ENCODE measurements around the gene TMEM235. TPM values are rescaled to one million over a fixed set of nuclear protein-coding genes. Genes with fewer than 3 reads are reported as not detected.

The TMEM235 gene
- polyA plus RNA-seq, 1 experiment, result not detected

- CTCF ChIA-PET, result no interaction called here
- Histone ChIP-seq H3K27me3 (ENCODE audit: control insufficient read depth, insufficient read depth, low read length) (peaks cover 16% of the 10 kb centered on the region), H3K27ac (ENCODE audit: low read depth, low read length) (no peak overlapping the region), H3K4me3 (ENCODE audit: low read depth, low read length) (no peak overlapping the region), H3K9me3 (ENCODE audit: control insufficient read depth, insufficient read depth, low read length) (no peaks in the 10 kb centered on the region; the same call in none of the 2 replicates)
- TF ChIP-seq, protein P1, sequence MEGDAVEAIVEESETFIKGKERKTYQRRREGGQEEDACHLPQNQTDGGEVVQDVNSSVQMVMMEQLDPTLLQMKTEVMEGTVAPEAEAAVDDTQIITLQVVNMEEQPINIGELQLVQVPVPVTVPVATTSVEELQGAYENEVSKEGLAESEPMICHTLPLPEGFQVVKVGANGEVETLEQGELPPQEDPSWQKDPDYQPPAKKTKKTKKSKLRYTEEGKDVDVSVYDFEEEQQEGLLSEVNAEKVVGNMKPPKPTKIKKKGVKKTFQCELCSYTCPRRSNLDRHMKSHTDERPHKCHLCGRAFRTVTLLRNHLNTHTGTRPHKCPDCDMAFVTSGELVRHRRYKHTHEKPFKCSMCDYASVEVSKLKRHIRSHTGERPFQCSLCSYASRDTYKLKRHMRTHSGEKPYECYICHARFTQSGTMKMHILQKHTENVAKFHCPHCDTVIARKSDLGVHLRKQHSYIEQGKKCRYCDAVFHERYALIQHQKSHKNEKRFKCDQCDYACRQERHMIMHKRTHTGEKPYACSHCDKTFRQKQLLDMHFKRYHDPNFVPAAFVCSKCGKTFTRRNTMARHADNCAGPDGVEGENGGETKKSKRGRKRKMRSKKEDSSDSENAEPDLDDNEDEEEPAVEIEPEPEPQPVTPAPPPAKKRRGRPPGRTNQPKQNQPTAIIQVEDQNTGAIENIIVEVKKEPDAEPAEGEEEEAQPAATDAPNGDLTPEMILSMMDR (IDR thresholded peaks at IDR 0.05; ENCODE audit: low read depth, low read length), result no peak
- POLR2A ChIA-PET, result no interaction called here
- no peak for DNase-seq (ENCODE audit: low read depth, low spot score)
These were observed 44.9 kb downstream of the TMEM235 start for GRCh38 chr17:78276098-78276887.

- ChIA-PET CTCF (no interaction called here), POLR2A (interaction anchor here (0.6 kb wide), 1 partner anchor 20 kb away, joined by 3 read pairs; no protein-coding TSS in a partner anchor)
- H3K27ac ChIP-seq (ENCODE audit: low read depth, low read length), result no peak overlapping the region
- H3K9me3 ChIP-seq (ENCODE audit: control insufficient read depth, insufficient read depth, low read length), result no peaks in the 10 kb centered on the region; the same call in none of the 2 replicates
- no peak for DNase-seq (ENCODE audit: low read depth, low spot score)
- TF ChIP-seq, protein P1 (IDR thresholded peaks at IDR 0.05; ENCODE audit: low read depth, low read length), result no peak
- peaks cover 2% of the 10 kb centered on the region for H3K27me3 ChIP-seq (ENCODE audit: control insufficient read depth, insufficient read depth, low read length)
- no peak overlapping the region for H3K4me3 ChIP-seq (ENCODE audit: low read depth, low read length)
These were observed 46.8 kb downstream of the TMEM235 start for GRCh38 chr17:78278139-78278741.

DNA sequence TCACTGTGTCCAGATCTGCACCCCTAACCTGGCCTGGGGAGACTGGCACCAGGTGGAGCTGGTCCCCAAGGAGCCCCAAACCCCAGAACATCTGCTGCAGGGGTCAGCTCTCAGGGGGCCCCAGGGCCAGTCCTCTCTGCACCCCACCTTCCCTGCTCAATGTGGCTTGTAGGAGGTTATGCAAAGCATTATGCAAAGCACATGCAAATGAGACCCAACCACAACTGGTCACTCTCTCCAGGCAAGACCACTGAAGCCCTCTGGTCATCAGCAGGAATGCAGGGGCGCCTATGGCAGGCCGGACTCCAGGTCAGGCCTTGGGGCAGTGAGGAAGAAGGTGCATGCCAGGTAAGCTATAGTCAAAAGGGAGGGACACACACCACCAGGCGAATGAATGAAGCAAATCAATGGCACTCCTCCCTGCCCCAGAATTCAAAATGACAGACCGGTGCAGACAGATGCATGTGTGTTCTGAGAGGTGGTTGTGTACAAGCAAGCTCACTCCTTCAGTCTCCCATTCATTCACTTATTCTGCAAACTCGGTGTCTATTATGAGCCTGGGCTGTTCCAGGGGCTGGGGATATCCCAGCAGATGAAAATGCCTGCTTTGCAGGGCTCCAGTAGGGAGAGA is 48.0 kb downstream of the TMEM235 start:
- CTCF ChIA-PET, result interaction anchor here (0.9 kb wide), 1 partner anchor 9 kb away, joined by 4 read pairs; no protein-coding TSS in a partner anchor
- H3K4me3 ChIP-seq (ENCODE audit: low read depth, low read length), result no peak overlapping the region
- POLR2A ChIA-PET, result no interaction called here
- no peak overlapping the region for H3K27ac ChIP-seq (ENCODE audit: low read depth, low read length)
- DNase-seq (ENCODE audit: low read depth, low spot score), result no peak
- TF ChIP-seq, protein P1 (IDR thresholded peaks at IDR 0.05; ENCODE audit: low read depth, low read length), result no peak
- no peaks in the 10 kb centered on the region; the same call in 1 of the 2 replicates for H3K9me3 ChIP-seq (ENCODE audit: control insufficient read depth, insufficient read depth, low read length)
- peaks cover 2% of the 10 kb centered on the region for H3K27me3 ChIP-seq (ENCODE audit: control insufficient read depth, insufficient read depth, low read length)

- Histone ChIP-seq H3K27me3 (ENCODE audit: control insufficient read depth, insufficient read depth, low read length) (peaks cover 2% of the 10 kb centered on the region), H3K27ac (ENCODE audit: low read depth, low read length) (no peak overlapping the region), H3K4me3 (ENCODE audit: low read depth, low read length) (no peak overlapping the region), H3K9me3 (ENCODE audit: control insufficient read depth, insufficient read depth, low read length) (no peaks in the 10 kb centered on the region; the same call in 1 of the 2 replicates)
- CTCF ChIA-PET, result no interaction called here
- TF ChIP-seq, protein P1 (IDR thresholded peaks at IDR 0.05; ENCODE audit: low read depth, low read length), result no peak
- no peak for DNase-seq (ENCODE audit: low read depth, low spot score)
- POLR2A ChIA-PET, result no interaction called here
These were observed 49.9 kb downstream of the TMEM235 start for GRCh38 chr17:78281249-78281845.

Measured in AG04450 (cell line).